Measurements from ENCODE around the gene IL32. TPM values are rescaled to one million over a fixed set of nuclear protein-coding genes. Genes with fewer than 3 reads are reported as not detected.

Gene IL32
- total RNA-seq, 1 donor from 2014 or later, result 0.53 TPM

GRCh38 chr16:3032624-3033023 lies 32.8 kb upstream of the IL32 start:
- peaks cover 3% of the 10 kb centered on the region for H3K36me3 ChIP-seq (ENCODE audit: control insufficient read depth, insufficient read depth, low read length)
- FAIRE-seq, result no peak
- DNase-seq (ENCODE audit: low read depth), result no peak
- TF ChIP-seq CTCF (IDR thresholded peaks at IDR 0.05; ENCODE audit: insufficient read depth, low read length, severe bottlenecking), result no peak
- H3K27me3 ChIP-seq (ENCODE audit: control insufficient read depth, insufficient read depth, low read length), result peaks cover 10% of the 10 kb centered on the region
- H3K4me3 ChIP-seq (ENCODE audit: low read depth, low read length), result no peak overlapping the region

GRCh38 chr16:3035289-3035971 lies 30.0 kb upstream of the IL32 start:
- peak overlapping the region; percentile 72 for H3K4me3 ChIP-seq (ENCODE audit: low read depth, low read length)
- peaks cover 2% of the 10 kb centered on the region for H3K36me3 ChIP-seq (ENCODE audit: control insufficient read depth, insufficient read depth, low read length)
- no peak for DNase-seq (ENCODE audit: low read depth)
- FAIRE-seq, result no peak
- H3K27me3 ChIP-seq (ENCODE audit: control insufficient read depth, insufficient read depth, low read length), result peaks cover 13% of the 10 kb centered on the region
- TF ChIP-seq CTCF (IDR thresholded peaks at IDR 0.05; ENCODE audit: insufficient read depth, low read length, severe bottlenecking), result no peak

- no peak for FAIRE-seq
- no peak for TF ChIP-seq CTCF (IDR thresholded peaks at IDR 0.05; ENCODE audit: insufficient read depth, low read length, severe bottlenecking)
- DNase-seq (ENCODE audit: low read depth), result no peak
- Histone ChIP-seq H3K27me3 (ENCODE audit: control insufficient read depth, insufficient read depth, low read length) (peaks cover 13% of the 10 kb centered on the region), H3K4me3 (ENCODE audit: low read depth, low read length) (peak overlapping the region; percentile 72), H3K36me3 (ENCODE audit: control insufficient read depth, insufficient read depth, low read length) (peaks cover 2% of the 10 kb centered on the region)
These were observed 29.3 kb upstream of the IL32 start for GRCh38 chr16:3035972-3036725.

- DNase-seq (ENCODE audit: low read depth) (no peak), FAIRE-seq (no peak)
- TF ChIP-seq CTCF (IDR thresholded peaks at IDR 0.05; ENCODE audit: insufficient read depth, low read length, severe bottlenecking), result no peak
- Histone ChIP-seq H3K27me3 (ENCODE audit: control insufficient read depth, insufficient read depth, low read length) (peaks cover 13% of the 10 kb centered on the region), H3K36me3 (ENCODE audit: control insufficient read depth, insufficient read depth, low read length) (peaks cover 2% of the 10 kb centered on the region), H3K4me3 (ENCODE audit: low read depth, low read length) (peak within 1 kb of the TSS; percentile 72)
These were observed 28.6 kb upstream of the IL32 start, which contains the start of gene BICDL2 for GRCh38 chr16:3036726-3037315. TSS of gene BICDL2 (minus strand) at chr16:3036944. CDS start at chr16:3035496, 1,448 bp downstream.

GRCh38 chr16:3038256-3038655 lies 27.2 kb upstream of the IL32 start:
- Histone ChIP-seq H3K36me3 (ENCODE audit: control insufficient read depth, insufficient read depth, low read length) (peaks cover 2% of the 10 kb centered on the region), H3K4me3 (ENCODE audit: low read depth, low read length) (no peak overlapping the region), H3K27me3 (ENCODE audit: control insufficient read depth, insufficient read depth, low read length) (peaks cover 13% of the 10 kb centered on the region)
- no peak for TF ChIP-seq CTCF (IDR thresholded peaks at IDR 0.05; ENCODE audit: insufficient read depth, low read length, severe bottlenecking)
- peak; percentile 97 for FAIRE-seq
- peak; percentile 75 for DNase-seq (ENCODE audit: low read depth)

Measured in bronchial epithelial cell (primary cell).